Measurements from ENCODE around the gene ARIH1. TPM values are rescaled to one million over a fixed set of nuclear protein-coding genes. Genes with fewer than 3 reads are reported as not detected.

The ARIH1 gene
- total and polyA plus RNA-seq, 8 donors: 16.1 to 380 (median 29.5) TPM

GRCh38 chr15:72579814-72580213 is 105.7 kb downstream of the ARIH1 start:
- H3K4me1 ChIP-seq: no peaks in the 10 kb centered on the region
- no peak for TF ChIP-seq POLR2A (IDR thresholded peaks at IDR 0.05)
- TF ChIP-seq POLR2AphosphoS5 (IDR thresholded peaks at IDR 0.05): no peak
- no peak for TF ChIP-seq EP300 (IDR thresholded peaks at IDR 0.05)
- TF ChIP-seq CTCF (IDR thresholded peaks at IDR 0.05): no peak
- intact Hi-C loops (cut with DNase I; ENCODE audit: low total_unique reads): no loop called here
- WGBS, 5 donors: 94 to 100% (median 97%) methylated on average over 3 of the region's 3 CpGs
- H3K4me3 ChIP-seq: no peak overlapping the region
- no peak overlapping the region for H3K27ac ChIP-seq
- H3K36me3 ChIP-seq: peaks cover 40 to 97% (median 97%) of the 10 kb centered on the region in 4 donors
- DNase-seq: no peak
- H3K9me3 ChIP-seq: peaks cover 0 to 6% (median 0%) of the 10 kb centered on the region in 4 donors
- no peaks in the 10 kb centered on the region for H3K27me3 ChIP-seq

- DNase-seq: no peak
- Histone ChIP-seq H3K9me3 (peaks cover 0 to 2% (median 0%) of the 10 kb centered on the region in 4 donors), H3K36me3 (peaks cover 38 to 75% (median 73%) of the 10 kb centered on the region in 4 donors), H3K4me3 (no peak overlapping the region), H3K4me1 (no peaks in the 10 kb centered on the region), H3K27me3 (no peaks in the 10 kb centered on the region), H3K27ac (no peak overlapping the region)
- TF ChIP-seq POLR2AphosphoS5 (IDR thresholded peaks at IDR 0.05) (no peak), POLR2A (IDR thresholded peaks at IDR 0.05) (no peak), EP300 (IDR thresholded peaks at IDR 0.05) (no peak)
- WGBS, 5 donors: 68 to 81% (median 77%) methylated on average over 4 of the region's 4 CpGs
- intact Hi-C loops (cut with DNase I; ENCODE audit: low total_unique reads): no loop called here
Observed at GRCh38 chr15:72584006-72584405, 109.9 kb downstream of the ARIH1 start.

GRCh38 chr15:72585025-72585424 is 110.9 kb downstream of the ARIH1 start:
- intact Hi-C loops (cut with DNase I; ENCODE audit: low total_unique reads): no loop called here
- WGBS, 5 donors: 94 to 98% (median 98%) methylated on average over 2 of the region's 2 CpGs

GRCh38 chr15:72585476-72586058 is 111.4 kb downstream of the ARIH1 start:
- Histone ChIP-seq H3K4me1 (no peaks in the 10 kb centered on the region), H3K27ac (no peak overlapping the region), H3K9me3 (no peaks in the 10 kb centered on the region), H3K27me3 (no peaks in the 10 kb centered on the region), H3K36me3 (peaks cover 37 to 59% (median 57%) of the 10 kb centered on the region in 4 donors), H3K4me3 (no peak overlapping the region)
- WGBS, 5 donors: 79 to 91% (median 87%) methylated on average over 1 of the region's 1 CpG
- TF ChIP-seq CTCF (IDR thresholded peaks at IDR 0.05): no peak
- TF ChIP-seq POLR2A (IDR thresholded peaks at IDR 0.05): no peak
- no peak for TF ChIP-seq EP300 (IDR thresholded peaks at IDR 0.05)
- no peak for TF ChIP-seq POLR2AphosphoS5 (IDR thresholded peaks at IDR 0.05)
- peak in 1 of 2 donors; percentile 12 for DNase-seq
- intact Hi-C loops (cut with DNase I; ENCODE audit: low total_unique reads): no loop called here

More at GRCh38 chr15:72585025-72585424, 110.9 kb downstream of the ARIH1 start:
- no peaks in the 10 kb centered on the region for H3K4me1 ChIP-seq
- peaks cover 38 to 64% (median 62%) of the 10 kb centered on the region in 4 donors for H3K36me3 ChIP-seq
- no peaks in the 10 kb centered on the region for H3K9me3 ChIP-seq
- DNase-seq: no peak
- H3K27ac ChIP-seq: no peak overlapping the region
- TF ChIP-seq POLR2A (IDR thresholded peaks at IDR 0.05): no peak
- no peak for TF ChIP-seq CTCF (IDR thresholded peaks at IDR 0.05)
- TF ChIP-seq POLR2AphosphoS5 (IDR thresholded peaks at IDR 0.05): no peak
- no peak overlapping the region for H3K4me3 ChIP-seq
- H3K27me3 ChIP-seq: no peaks in the 10 kb centered on the region

GRCh38 chr15:72588096-72588495 is 114.0 kb downstream of the ARIH1 start:
- Histone ChIP-seq H3K27ac (no peak overlapping the region), H3K36me3 (peaks cover 14 to 34% (median 32%) of the 10 kb centered on the region in 4 donors), H3K9me3 (no peaks in the 10 kb centered on the region), H3K4me1 (peaks cover 0 to 6% (median 0%) of the 10 kb centered on the region in 4 donors), H3K27me3 (no peaks in the 10 kb centered on the region), H3K4me3 (no peak overlapping the region)
- intact Hi-C loops (cut with DNase I; ENCODE audit: low total_unique reads): no loop called here
- 94 to 98% (median 97%) methylated on average over 3 of the region's 3 CpGs for WGBS, 5 donors
- DNase-seq: no peak
- TF ChIP-seq EP300 (IDR thresholded peaks at IDR 0.05) (no peak), POLR2A (IDR thresholded peaks at IDR 0.05) (no peak), POLR2AphosphoS5 (IDR thresholded peaks at IDR 0.05) (no peak), CTCF (IDR thresholded peaks at IDR 0.05) (no peak)
